Measurements from ENCODE around the gene TAF4. TPM values are rescaled to one million over a fixed set of nuclear protein-coding genes. Genes with fewer than 3 reads are reported as not detected.

The TAF4 gene
- total and polyA plus RNA-seq, 3 experiments from 2014 or later, result 1.4 to 21.0 (median 20.5) TPM

DNA sequence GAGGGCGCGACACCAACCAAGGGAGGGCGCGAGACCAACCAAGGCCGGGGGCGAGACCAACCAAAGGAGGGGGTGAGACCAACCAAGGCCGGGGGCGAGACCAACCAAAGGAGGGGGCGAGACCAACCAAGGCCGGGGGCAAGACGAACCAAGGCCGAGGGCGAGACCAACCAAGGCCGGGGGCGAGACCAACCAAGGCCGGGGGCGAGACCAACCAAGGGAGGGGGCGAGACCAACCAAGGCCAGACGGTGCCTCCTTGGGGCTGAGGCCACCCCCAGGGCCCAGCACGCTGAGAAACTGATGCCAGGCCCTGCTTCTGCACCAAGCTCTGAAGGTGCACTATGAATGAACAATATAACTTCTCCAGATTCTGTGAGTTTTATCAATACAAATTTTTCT, 87.2 kb downstream of the TAF4 start:
- H3K27me3 Mint-ChIP-seq, result peaks cover 0 to 1% of the 10 kb centered on the region in 2 donors
- no peak overlapping the region for H3K4me3 Mint-ChIP-seq
- DNase-seq, result no peak
- peaks cover 4 to 10% (median 6%) of the 10 kb centered on the region in 5 donors for H3K9me3 Mint-ChIP-seq
- peaks cover 8 to 42% (median 12%) of the 10 kb centered on the region in 3 donors for H3K36me3 Mint-ChIP-seq
- ChIA-PET CTCF (no interaction called here), POLR2A (no interaction called here)
- H3K27ac Mint-ChIP-seq, result no peak overlapping the region
- Histone ChIP-seq H3K4me1 (ENCODE audit: insufficient read depth, low read length) (peaks cover 9% of the 10 kb centered on the region), H3K36me3 (ENCODE audit: insufficient read depth, low read length) (peaks cover 5% of the 10 kb centered on the region), H3K9me3 (ENCODE audit: low read length) (peaks cover 6% of the 10 kb centered on the region), H3K27me3 (ENCODE audit: insufficient read depth, low read length, poor library complexity, severe bottlenecking) (no peaks in the 10 kb centered on the region), H3K4me3 (ENCODE audit: low read length) (no peak overlapping the region), H3K27ac (ENCODE audit: low read depth, low read length) (no peak overlapping the region)
- peaks cover 19 to 23% (median 20%) of the 10 kb centered on the region in 3 donors for H3K4me1 Mint-ChIP-seq

- peaks cover 16 to 19% (median 19%) of the 10 kb centered on the region in 3 donors for H3K4me1 Mint-ChIP-seq
- Histone ChIP-seq H3K9me3 (ENCODE audit: low read length) (peaks cover 6% of the 10 kb centered on the region), H3K27ac (ENCODE audit: low read depth, low read length) (no peak overlapping the region), H3K36me3 (ENCODE audit: insufficient read depth, low read length) (peaks cover 11% of the 10 kb centered on the region), H3K4me1 (ENCODE audit: insufficient read depth, low read length) (peaks cover 8% of the 10 kb centered on the region), H3K27me3 (ENCODE audit: insufficient read depth, low read length, poor library complexity, severe bottlenecking) (no peaks in the 10 kb centered on the region), H3K4me3 (ENCODE audit: low read length) (no peak overlapping the region)
- H3K27me3 Mint-ChIP-seq, result peaks cover 0 to 1% of the 10 kb centered on the region in 2 donors
- DNase-seq, result no peak
- peaks cover 4 to 10% (median 6%) of the 10 kb centered on the region in 5 donors for H3K9me3 Mint-ChIP-seq
- H3K36me3 Mint-ChIP-seq, result peaks cover 15 to 50% (median 22%) of the 10 kb centered on the region in 3 donors
- ChIA-PET POLR2A (no interaction called here), CTCF (no interaction called here)
- no peak overlapping the region for H3K27ac Mint-ChIP-seq
- H3K4me3 Mint-ChIP-seq, result no peak overlapping the region
Measured at GRCh38 chr20:61977419-61977786, 88.3 kb downstream of the TAF4 start.

GRCh38 chr20:61976644-61977418, 88.8 kb downstream of the TAF4 start:
- Mint-ChIP-seq H3K27me3 (peaks cover 0 to 1% of the 10 kb centered on the region in 2 donors), H3K4me1 (peaks cover 11 to 14% (median 14%) of the 10 kb centered on the region in 3 donors), H3K9me3 (peaks cover 3 to 6% (median 4%) of the 10 kb centered on the region in 5 donors), H3K4me3 (no peak overlapping the region), H3K36me3 (peaks cover 19 to 54% (median 27%) of the 10 kb centered on the region in 3 donors), H3K27ac (no peak overlapping the region)
- H3K4me3 ChIP-seq (ENCODE audit: low read length), result no peak overlapping the region
- H3K36me3 ChIP-seq (ENCODE audit: insufficient read depth, low read length), result peaks cover 11% of the 10 kb centered on the region
- no peak for DNase-seq
- peaks cover 2% of the 10 kb centered on the region for H3K4me1 ChIP-seq (ENCODE audit: insufficient read depth, low read length)
- no peaks in the 10 kb centered on the region for H3K9me3 ChIP-seq (ENCODE audit: low read length)
- no peaks in the 10 kb centered on the region for H3K27me3 ChIP-seq (ENCODE audit: insufficient read depth, low read length, poor library complexity, severe bottlenecking)
- H3K27ac ChIP-seq (ENCODE audit: low read depth, low read length), result no peak overlapping the region
- ChIA-PET CTCF (no interaction called here), POLR2A (no interaction called here)

DNA sequence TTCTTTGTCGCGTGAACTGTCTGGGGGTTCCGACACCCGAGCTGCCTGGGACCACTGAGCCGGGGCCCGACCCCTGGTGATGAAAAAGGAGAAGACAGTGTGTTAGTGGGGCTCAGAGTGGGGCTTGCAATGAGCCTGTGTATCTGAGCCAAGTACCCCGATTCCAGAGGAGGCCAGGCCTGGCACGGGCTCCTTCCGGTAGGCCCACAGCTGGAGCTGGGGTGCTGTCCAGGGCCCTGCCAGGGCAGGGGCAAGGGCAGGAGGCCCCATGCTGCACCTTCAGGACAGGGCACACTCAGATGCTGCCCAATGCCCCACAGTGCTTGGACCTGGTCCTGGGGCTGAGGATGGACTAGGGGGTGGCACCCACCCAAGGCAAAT, 89.4 kb downstream of the TAF4 start:
- no peak overlapping the region for H3K4me3 ChIP-seq (ENCODE audit: low read length)
- no peak overlapping the region for H3K4me3 Mint-ChIP-seq
- peaks cover under 1 to 3% (median 2%) of the 10 kb centered on the region in 5 donors for H3K9me3 Mint-ChIP-seq
- no peak for DNase-seq
- H3K4me1 ChIP-seq (ENCODE audit: insufficient read depth, low read length), result no peaks in the 10 kb centered on the region
- ChIA-PET POLR2A (no interaction called here), CTCF (no interaction called here)
- peaks cover 7 to 11% (median 10%) of the 10 kb centered on the region in 3 donors for H3K4me1 Mint-ChIP-seq
- H3K27me3 ChIP-seq (ENCODE audit: insufficient read depth, low read length, poor library complexity, severe bottlenecking), result no peaks in the 10 kb centered on the region
- H3K27me3 Mint-ChIP-seq, result peaks cover 0 to 1% of the 10 kb centered on the region in 2 donors
- H3K9me3 ChIP-seq (ENCODE audit: low read length), result no peaks in the 10 kb centered on the region
- no peak overlapping the region for H3K27ac ChIP-seq (ENCODE audit: low read depth, low read length)
- peaks cover 19 to 52% (median 25%) of the 10 kb centered on the region in 3 donors for H3K36me3 Mint-ChIP-seq
- H3K36me3 ChIP-seq (ENCODE audit: insufficient read depth, low read length), result peaks cover 11% of the 10 kb centered on the region
- H3K27ac Mint-ChIP-seq, result no peak overlapping the region

- ChIA-PET POLR2A (no interaction called here), CTCF (no interaction called here)
- no peak for DNase-seq
- Mint-ChIP-seq H3K36me3 (peaks cover 19 to 50% (median 22%) of the 10 kb centered on the region in 3 donors), H3K27me3 (peaks cover 0 to 1% of the 10 kb centered on the region in 2 donors), H3K27ac (no peak overlapping the region), H3K9me3 (peaks cover 0 to 3% (median 0%) of the 10 kb centered on the region in 5 donors), H3K4me1 (peaks cover under 1 to 4% (median 3%) of the 10 kb centered on the region in 3 donors), H3K4me3 (no peak overlapping the region)
- Histone ChIP-seq H3K27me3 (ENCODE audit: insufficient read depth, low read length, poor library complexity, severe bottlenecking) (no peaks in the 10 kb centered on the region), H3K4me3 (ENCODE audit: low read length) (no peak overlapping the region), H3K36me3 (ENCODE audit: insufficient read depth, low read length) (peaks cover 11% of the 10 kb centered on the region), H3K4me1 (ENCODE audit: insufficient read depth, low read length) (no peaks in the 10 kb centered on the region), H3K27ac (ENCODE audit: low read depth, low read length) (no peak overlapping the region), H3K9me3 (ENCODE audit: low read length) (no peaks in the 10 kb centered on the region)
Measured at GRCh38 chr20:61975407-61976129, 90.1 kb downstream of the TAF4 start.

- Mint-ChIP-seq H3K36me3 (peaks cover 21 to 47% (median 26%) of the 10 kb centered on the region in 3 donors), H3K9me3 (peaks cover 0 to 3% (median 0%) of the 10 kb centered on the region in 5 donors), H3K27me3 (no peaks in the 10 kb centered on the region), H3K27ac (no peak overlapping the region), H3K4me1 (peaks cover 0 to 2% (median 0%) of the 10 kb centered on the region in 3 donors), H3K4me3 (no peak overlapping the region)
- CTCF ChIA-PET, result no interaction called here
- Histone ChIP-seq H3K4me1 (ENCODE audit: insufficient read depth, low read length) (no peaks in the 10 kb centered on the region), H3K9me3 (ENCODE audit: low read length) (no peaks in the 10 kb centered on the region), H3K4me3 (ENCODE audit: low read length) (no peak overlapping the region), H3K27me3 (ENCODE audit: insufficient read depth, low read length, poor library complexity, severe bottlenecking) (no peaks in the 10 kb centered on the region), H3K36me3 (ENCODE audit: insufficient read depth, low read length) (peaks cover 11% of the 10 kb centered on the region), H3K27ac (ENCODE audit: low read depth, low read length) (no peak overlapping the region)
- POLR2A ChIA-PET, result no interaction called here
- no peak for DNase-seq
Measured at GRCh38 chr20:61974357-61974665, 91.4 kb downstream of the TAF4 start.

DNA sequence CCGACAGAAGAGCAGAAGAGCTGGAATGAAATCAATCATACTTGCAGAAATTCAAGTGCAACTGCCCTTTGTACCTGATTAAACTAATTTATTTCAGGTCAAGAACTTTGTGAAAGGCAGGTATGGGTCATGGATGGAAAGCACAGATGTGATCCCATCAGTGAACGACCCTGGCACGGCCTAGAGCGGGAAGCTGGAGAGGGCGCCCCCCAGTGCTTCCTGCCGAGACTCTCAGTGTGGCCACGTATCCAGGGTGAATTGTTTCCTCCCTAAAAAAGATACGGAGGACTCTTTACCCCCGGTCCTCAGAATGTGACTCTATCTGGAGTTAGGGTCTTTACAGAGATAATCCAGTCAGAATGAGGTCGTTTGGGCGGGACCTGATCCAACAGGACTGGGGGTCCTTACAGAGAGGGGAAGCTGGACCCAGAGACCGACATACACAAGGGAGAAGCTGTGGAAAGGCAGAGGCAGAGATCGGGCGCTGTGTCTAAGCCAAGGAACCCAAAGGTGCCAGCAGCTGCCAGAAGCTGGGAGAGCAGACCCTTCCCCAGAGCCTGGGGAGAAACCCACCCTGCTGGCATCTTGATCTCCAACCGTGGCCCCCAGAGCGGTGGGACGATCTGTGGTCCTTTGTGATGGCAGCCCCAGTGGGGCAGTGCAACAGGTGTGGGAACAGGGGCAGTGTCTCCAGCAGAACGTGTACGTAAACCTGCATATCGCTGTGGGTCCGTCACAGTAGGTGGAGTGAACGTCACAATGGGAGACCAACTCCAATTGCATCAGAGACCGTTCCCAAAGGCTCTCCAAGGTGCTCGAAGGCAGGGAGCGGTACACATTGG, 91.9 kb downstream of the TAF4 start:
- Mint-ChIP-seq H3K4me3 (no peak overlapping the region), H3K4me1 (peaks cover 0 to under 1% (median 0%) of the 10 kb centered on the region in 3 donors), H3K27me3 (peaks cover 0 to under 1% of the 10 kb centered on the region in 2 donors), H3K27ac (peak overlapping the region in 1 of 8 donors; percentile 66), H3K9me3 (peaks cover 0 to 3% (median 0%) of the 10 kb centered on the region in 5 donors), H3K36me3 (peaks cover 21 to 45% (median 26%) of the 10 kb centered on the region in 3 donors)
- POLR2A ChIA-PET, result no interaction called here
- Histone ChIP-seq H3K27me3 (ENCODE audit: insufficient read depth, low read length, poor library complexity, severe bottlenecking) (no peaks in the 10 kb centered on the region), H3K36me3 (ENCODE audit: insufficient read depth, low read length) (peaks cover 11% of the 10 kb centered on the region), H3K9me3 (ENCODE audit: low read length) (no peaks in the 10 kb centered on the region), H3K27ac (ENCODE audit: low read depth, low read length) (no peak overlapping the region), H3K4me3 (ENCODE audit: low read length) (no peak overlapping the region), H3K4me1 (ENCODE audit: insufficient read depth, low read length) (no peaks in the 10 kb centered on the region)
- CTCF ChIA-PET, result no interaction called here
- DNase-seq, result no peak

Data from CD8-positive, alpha-beta memory T cell (primary cell).